Smooth muscle cell (in vitro differentiated cells): ENCODE measurements around the gene MGRN1. TPM values are rescaled to one million over a fixed set of nuclear protein-coding genes. Genes with fewer than 3 reads are reported as not detected.
A peak's percentile ranks its signal among the peaks of the same experiment; 100 is the strongest.

Experiments used
- DNase-seq: peaks from one replicate; lab custom pipeline; 2025; ENCODE audit not compliant: unreplicated experiment; lab: John Stamatoyannopoulos, UW
- H2AFZ ChIP-seq: fragments of 200-600 bp; sonication (generic); 2 replicates; pipeline ENCODE4 v1.6.0; 2016; ENCODE audit warnings: antibody characterized with exemption, low read depth, mild to moderate bottlenecking
- H3F3A ChIP-seq: fragments of 200-600 bp; sonication (generic); 2 replicates; pipeline ENCODE4 v1.6.0; 2017; ENCODE audit warnings: antibody characterized with exemption, low read depth
- H3K27ac ChIP-seq: fragments of 200-600 bp; sonication (generic); 2 replicates; pipeline ENCODE4 v1.5.1; 2016; ENCODE audit warnings: low read depth, mild to moderate bottlenecking
- H3K27me3 ChIP-seq: fragments of 200-600 bp; sonication (generic); 2 replicates; pipeline ENCODE4 v1.6.1; 2016; ENCODE audit warnings: low read depth, mild to moderate bottlenecking
- H3K36me3 ChIP-seq: fragments of 200-600 bp; sonication (generic); 2 replicates; pipeline ENCODE4 v1.5.1; 2016; ENCODE audit warnings: low read depth
- H3K4me1 ChIP-seq: fragments of 200-600 bp; sonication (generic); 2 replicates; pipeline ENCODE4 v1.5.1; 2016; ENCODE audit warnings: low read depth
- H3K4me2 ChIP-seq: fragments of 200-600 bp; sonication (generic); 2 replicates; pipeline ENCODE4 v1.6.0; 2016; ENCODE audit warnings: mild to moderate bottlenecking
- H3K4me3 ChIP-seq: fragments of 200-600 bp; sonication (generic); 2 replicates; pipeline ENCODE4 v1.5.1; 2016; ENCODE audit warnings: mild to moderate bottlenecking
- H3K79me2 ChIP-seq: fragments of 200-600 bp; sonication (generic); 2 replicates; pipeline ENCODE4 v1.6.0; 2016; ENCODE audit warnings: low read depth, mild to moderate bottlenecking
- H3K9ac ChIP-seq: fragments of 200-600 bp; sonication (generic); 2 replicates; pipeline ENCODE4 v1.6.0; 2016; ENCODE audit warnings: low read depth
- H3K9me3 ChIP-seq: fragments of 200-600 bp; sonication (generic); replicated peaks from 2 replicates; pipeline ENCODE4 v1.5.1; 2016; ENCODE audit warnings: low read depth
- H4K20me1 ChIP-seq: fragments of 200-600 bp; sonication (generic); 2 replicates; pipeline ENCODE4 v1.6.0; 2016; ENCODE audit warnings: low read depth
- CTCF ChIP-seq: fragments of 200-600 bp; sonication (generic); IDR thresholded peaks from 2 replicates; pipeline ENCODE4 v1.5.1; 2017; ENCODE audit warnings: borderline replicate concordance, mild to moderate bottlenecking, antibody characterized with exemption; ENCODE audit not compliant: insufficient read depth, poor library complexity, severe bottlenecking
- WGBS: methylation state at CpG from one replicate; pipeline ENCODE4 v1.1.7; 2016; ENCODE audit warnings: low lambda C conversion rate; 5-methylcytosine and 5-hydroxymethylcytosine counted together
- polyA plus RNA-seq: library from polyadenylated mRNA; unstranded; fragments of >200 nt; fragmentation: Nextera tagmentation; extraction: Ambion mirVana; gene quantifications from 2 replicates; pipeline ENCODE4 v1.2.1, GENCODE V29; 2016
- total RNA-seq: library from RNA; depleted of rRNA; stranded (reverse); fragments of >200 nt; gene quantifications from 2 replicates; pipeline ENCODE4 v1.2.3, GENCODE V29; 2014

Gene MGRN1
- total and polyA plus RNA-seq, 2 experiments from 2014 or later: 22.0 to 23.2 TPM

- H3K27ac ChIP-seq: no peak overlapping the region
- no peaks in the 10 kb centered on the region for H3K36me3 ChIP-seq
- no peak overlapping the region for H3K4me2 ChIP-seq
- no peaks in the 10 kb centered on the region for H3K27me3 ChIP-seq
- peaks cover 37% of the 10 kb centered on the region for H4K20me1 ChIP-seq
- no peaks in the 10 kb centered on the region for H3K79me2 ChIP-seq
- peak; percentile 24 for TF ChIP-seq CTCF
- DNase-seq: no peak
- H3F3A ChIP-seq: no peaks in the 10 kb centered on the region
- H3K9ac ChIP-seq: no peak overlapping the region
- H3K4me3 ChIP-seq: no peak overlapping the region
- H3K4me1 ChIP-seq: no peaks in the 10 kb centered on the region
- no peaks in the 10 kb centered on the region for H3K9me3 ChIP-seq
- WGBS: 86% methylated on average over 32 of the region's 36 CpGs
- no peak overlapping the region for H2AFZ ChIP-seq
Observed at GRCh38 chr16:4682616-4683254, 58.1 kb downstream of the MGRN1 start.

- H3K9ac ChIP-seq: no peak overlapping the region
- no peak for TF ChIP-seq CTCF
- H4K20me1 ChIP-seq: peaks cover 32% of the 10 kb centered on the region
- no peaks in the 10 kb centered on the region for H3K36me3 ChIP-seq
- 95% methylated on average over 17 of the region's 17 CpGs for WGBS
- no peak overlapping the region for H3K4me3 ChIP-seq
- no peaks in the 10 kb centered on the region for H3K27me3 ChIP-seq
- H3K4me1 ChIP-seq: no peaks in the 10 kb centered on the region
- no peaks in the 10 kb centered on the region for H3F3A ChIP-seq
- H3K27ac ChIP-seq: no peak overlapping the region
- no peak for DNase-seq
- no peak overlapping the region for H3K4me2 ChIP-seq
- no peaks in the 10 kb centered on the region for H3K79me2 ChIP-seq
- H3K9me3 ChIP-seq: no peaks in the 10 kb centered on the region
- no peak overlapping the region for H2AFZ ChIP-seq
Observed at GRCh38 chr16:4683255-4684057, 58.8 kb downstream of the MGRN1 start.

- no peaks in the 10 kb centered on the region for H3K9me3 ChIP-seq
- WGBS: 97% methylated on average over 23 of the region's 23 CpGs
- H3K27me3 ChIP-seq: no peaks in the 10 kb centered on the region
- no peaks in the 10 kb centered on the region for H3K79me2 ChIP-seq
- H4K20me1 ChIP-seq: peaks cover 24% of the 10 kb centered on the region
- no peaks in the 10 kb centered on the region for H3F3A ChIP-seq
- H3K27ac ChIP-seq: no peak overlapping the region
- no peak overlapping the region for H3K9ac ChIP-seq
- H3K4me1 ChIP-seq: no peaks in the 10 kb centered on the region
- H3K4me2 ChIP-seq: no peak overlapping the region
- TF ChIP-seq CTCF: no peak
- H3K4me3 ChIP-seq: no peak overlapping the region
- no peaks in the 10 kb centered on the region for H3K36me3 ChIP-seq
- no peak overlapping the region for H2AFZ ChIP-seq
- DNase-seq: no peak
Observed at GRCh38 chr16:4684058-4684715, 59.6 kb downstream of the MGRN1 start.
